C1 segment of cervical spinal cord (tissue), 14 donors: ENCODE results near the gene GRIK2.

Experiments used
- DNase-seq, 14 donors: peaks; one replicate each; lab custom pipeline; 2025; lab: John Stamatoyannopoulos, UW

The GRIK2 gene

GRCh38 chr6:101400326-101401135, 7.0 kb downstream of the GRIK2 start:
- DNase-seq = peak in 1 of 14 donors; percentile 64

GRCh38 chr6:101401171-101401570, 7.7 kb downstream of the GRIK2 start:
- DNase-seq = no peak

- peak in 6 of 14 donors; percentile 7 to 61 (median 22) for DNase-seq
These were observed 8.5 kb downstream of the GRIK2 start for GRCh38 chr6:101401792-101402621.

GRCh38 chr6:101402622-101403031, 9.1 kb downstream of the GRIK2 start:
- peak in 3 of 14 donors; percentile 2 to 64 (median 28) for DNase-seq

- no peak for DNase-seq
These were observed 9.9 kb downstream of the GRIK2 start for GRCh38 chr6:101403216-101403945.

GRCh38 chr6:101404775-101405174, 11.3 kb downstream of the GRIK2 start:
- DNase-seq = no peak

- no peak for DNase-seq
These were observed 20.3 kb downstream of the GRIK2 start for GRCh38 chr6:101413773-101414172.

- no peak for DNase-seq
These were observed 24.4 kb downstream of the GRIK2 start for GRCh38 chr6:101417900-101418299.

- no peak for DNase-seq
These were observed 28.7 kb downstream of the GRIK2 start for GRCh38 chr6:101422251-101422650.

- DNase-seq = no peak
These were observed 29.3 kb downstream of the GRIK2 start for GRCh38 chr6:101422811-101423210.

GRCh38 chr6:101429270-101429669, 35.8 kb downstream of the GRIK2 start:
- DNase-seq = no peak

GRCh38 chr6:101429845-101430244, 36.3 kb downstream of the GRIK2 start:
- no peak for DNase-seq

GRCh38 chr6:101433141-101433540, 39.6 kb downstream of the GRIK2 start:
- no peak for DNase-seq

GRCh38 chr6:101434601-101435000, 41.1 kb downstream of the GRIK2 start:
- no peak for DNase-seq

- no peak for DNase-seq
These were observed 41.5 kb downstream of the GRIK2 start for GRCh38 chr6:101435038-101435437.

GRCh38 chr6:101439790-101440189, 46.3 kb downstream of the GRIK2 start:
- DNase-seq = no peak

GRCh38 chr6:101443315-101443714, 49.8 kb downstream of the GRIK2 start:
- no peak for DNase-seq

- no peak for DNase-seq
These were observed 51.2 kb downstream of the GRIK2 start for GRCh38 chr6:101444717-101445116.

GRCh38 chr6:101445527-101445926, 52.0 kb downstream of the GRIK2 start:
- no peak for DNase-seq

- no peak for DNase-seq
These were observed 57.4 kb downstream of the GRIK2 start for GRCh38 chr6:101450901-101451300.

- DNase-seq = no peak
These were observed 58.5 kb downstream of the GRIK2 start for GRCh38 chr6:101451981-101452380.

- DNase-seq = no peak
These were observed 59.7 kb downstream of the GRIK2 start for GRCh38 chr6:101453221-101453620.
